Fibroblast of mammary gland (primary cell): Measurements from ENCODE around the gene RPL3.

Experiments
- DNase-seq: peaks from one replicate; pipeline ENCODE4 v3.0.0-alpha.2; 2010; ENCODE audit warnings: low read depth
- H3K4me3 ChIP-seq: 2 replicates; pipeline ENCODE4 v1.5.1; 2011; ENCODE audit warnings: low read depth, mild to moderate bottlenecking, low read length, moderate library complexity; ENCODE audit not compliant: control insufficient read depth
- TF ChIP-seq, protein P1 (sequence below): conservative IDR thresholded peaks from 2 replicates; pipeline ENCODE4 v1.5.1; 2011; ENCODE audit warnings: low read depth, low read length, inconsistent platforms; ENCODE audit not compliant: control insufficient read depth, insufficient read depth

RPL3 gene

GRCh38 chr22:39351689-39352214 is 32.3 kb upstream of the RPL3 start:
- TF ChIP-seq, protein P1, sequence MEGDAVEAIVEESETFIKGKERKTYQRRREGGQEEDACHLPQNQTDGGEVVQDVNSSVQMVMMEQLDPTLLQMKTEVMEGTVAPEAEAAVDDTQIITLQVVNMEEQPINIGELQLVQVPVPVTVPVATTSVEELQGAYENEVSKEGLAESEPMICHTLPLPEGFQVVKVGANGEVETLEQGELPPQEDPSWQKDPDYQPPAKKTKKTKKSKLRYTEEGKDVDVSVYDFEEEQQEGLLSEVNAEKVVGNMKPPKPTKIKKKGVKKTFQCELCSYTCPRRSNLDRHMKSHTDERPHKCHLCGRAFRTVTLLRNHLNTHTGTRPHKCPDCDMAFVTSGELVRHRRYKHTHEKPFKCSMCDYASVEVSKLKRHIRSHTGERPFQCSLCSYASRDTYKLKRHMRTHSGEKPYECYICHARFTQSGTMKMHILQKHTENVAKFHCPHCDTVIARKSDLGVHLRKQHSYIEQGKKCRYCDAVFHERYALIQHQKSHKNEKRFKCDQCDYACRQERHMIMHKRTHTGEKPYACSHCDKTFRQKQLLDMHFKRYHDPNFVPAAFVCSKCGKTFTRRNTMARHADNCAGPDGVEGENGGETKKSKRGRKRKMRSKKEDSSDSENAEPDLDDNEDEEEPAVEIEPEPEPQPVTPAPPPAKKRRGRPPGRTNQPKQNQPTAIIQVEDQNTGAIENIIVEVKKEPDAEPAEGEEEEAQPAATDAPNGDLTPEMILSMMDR = no peak
- DNase-seq = peak; percentile 10
- H3K4me3 ChIP-seq = no peak overlapping the region

- TF ChIP-seq, protein P1 = no peak
- DNase-seq = no peak
- no peak overlapping the region for H3K4me3 ChIP-seq
These were observed 31.6 kb upstream of the RPL3 start for GRCh38 chr22:39350757-39351688.

GRCh38 chr22:39349967-39350726 is 30.7 kb upstream of the RPL3 start, which contains the start of gene SYNGR1:
Gene SYNGR1 (plus strand): TSS chr22:39349991. CDS start chr22:39350011, 20 bp downstream.
- TF ChIP-seq, protein P1 = no peak
- H3K4me3 ChIP-seq = peak within 1 kb of the TSS; percentile 34
- no peak for DNase-seq

DNA sequence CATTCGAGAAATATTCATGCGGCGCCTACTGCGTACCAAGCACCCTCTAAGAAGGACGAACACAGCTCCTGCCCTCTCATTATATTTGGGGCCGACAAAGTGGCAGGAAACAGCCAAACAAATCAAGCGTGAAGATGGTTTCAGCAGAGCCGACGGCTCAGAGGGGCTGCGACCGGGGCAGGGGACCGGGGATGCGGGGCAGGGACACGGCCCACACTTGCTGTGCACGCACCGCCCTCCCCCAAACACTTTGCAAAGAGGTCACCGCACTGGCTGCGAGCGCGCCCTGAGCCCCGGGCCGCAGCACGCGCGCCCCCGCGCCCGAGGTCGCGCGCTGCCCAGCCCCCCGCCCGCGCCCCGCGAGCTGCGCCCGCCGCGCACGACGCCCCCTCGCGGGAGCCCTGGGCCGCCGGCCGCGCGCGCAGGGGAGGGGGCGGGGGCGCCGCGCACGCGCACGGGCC is 30.1 kb upstream of the RPL3 start:
- H3K4me3 ChIP-seq = peak overlapping the region; percentile 34
- TF ChIP-seq, protein P1 = no peak
- DNase-seq = no peak

DNA sequence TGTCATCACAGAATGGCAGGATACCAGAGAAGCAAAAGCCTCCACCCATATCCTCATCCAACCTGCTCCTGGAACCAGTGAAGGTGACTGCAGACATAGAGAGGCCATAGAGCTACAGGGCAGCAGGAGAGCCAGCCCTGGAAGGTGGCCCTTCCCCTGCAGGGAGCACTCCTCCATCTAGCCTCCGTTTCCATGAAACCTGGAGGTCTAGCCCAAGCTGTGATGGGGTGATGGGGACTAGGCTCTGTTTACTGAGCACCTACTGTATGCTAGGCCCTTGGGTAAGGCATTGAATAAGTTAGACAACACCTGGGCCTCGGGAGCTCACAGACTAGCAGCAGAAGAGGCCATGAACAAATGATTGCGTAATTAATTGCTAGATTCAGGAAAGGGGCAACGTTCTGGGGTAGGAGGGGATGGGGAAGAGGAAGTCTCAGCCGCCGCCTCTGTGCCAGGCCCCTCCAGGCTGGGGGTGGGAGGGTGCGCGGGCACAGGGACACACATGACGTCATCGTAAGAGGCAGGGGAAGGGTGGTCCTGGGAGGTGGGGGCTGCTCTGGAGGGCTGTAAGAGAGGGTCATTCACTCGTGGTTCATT is 29.6 kb upstream of the RPL3 start:
- DNase-seq = no peak
- peak overlapping the region; percentile 34 for H3K4me3 ChIP-seq
- TF ChIP-seq, protein P1 = no peak

- no peak for DNase-seq
- no peak overlapping the region for H3K4me3 ChIP-seq
- TF ChIP-seq, protein P1 = no peak
These were observed 25.8 kb upstream of the RPL3 start for GRCh38 chr22:39345231-39345630.
